ENCODE measurements around the gene GUCA1A.

DNA sequence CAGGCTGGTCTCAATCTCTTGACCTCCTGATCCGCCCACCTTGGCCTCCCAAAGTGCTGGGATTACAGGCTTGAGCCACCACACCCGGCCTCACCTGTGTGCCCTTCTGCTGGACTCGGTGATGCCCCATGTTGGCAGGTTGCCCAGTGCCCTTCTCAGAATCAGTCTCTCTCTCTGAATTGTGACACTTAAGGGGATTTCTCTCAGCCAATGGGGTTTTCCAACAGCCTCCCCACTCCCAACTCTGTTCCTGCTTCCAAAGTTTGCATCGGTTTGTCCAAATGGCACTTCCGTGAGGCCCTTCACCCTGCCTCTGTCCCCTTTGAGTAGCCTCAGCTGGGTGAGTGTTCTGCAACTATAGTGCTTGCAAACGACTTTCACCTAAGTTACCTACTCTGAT, 47.6 kb downstream of the GUCA1A start:
- TF ChIP-seq, protein P1, sequence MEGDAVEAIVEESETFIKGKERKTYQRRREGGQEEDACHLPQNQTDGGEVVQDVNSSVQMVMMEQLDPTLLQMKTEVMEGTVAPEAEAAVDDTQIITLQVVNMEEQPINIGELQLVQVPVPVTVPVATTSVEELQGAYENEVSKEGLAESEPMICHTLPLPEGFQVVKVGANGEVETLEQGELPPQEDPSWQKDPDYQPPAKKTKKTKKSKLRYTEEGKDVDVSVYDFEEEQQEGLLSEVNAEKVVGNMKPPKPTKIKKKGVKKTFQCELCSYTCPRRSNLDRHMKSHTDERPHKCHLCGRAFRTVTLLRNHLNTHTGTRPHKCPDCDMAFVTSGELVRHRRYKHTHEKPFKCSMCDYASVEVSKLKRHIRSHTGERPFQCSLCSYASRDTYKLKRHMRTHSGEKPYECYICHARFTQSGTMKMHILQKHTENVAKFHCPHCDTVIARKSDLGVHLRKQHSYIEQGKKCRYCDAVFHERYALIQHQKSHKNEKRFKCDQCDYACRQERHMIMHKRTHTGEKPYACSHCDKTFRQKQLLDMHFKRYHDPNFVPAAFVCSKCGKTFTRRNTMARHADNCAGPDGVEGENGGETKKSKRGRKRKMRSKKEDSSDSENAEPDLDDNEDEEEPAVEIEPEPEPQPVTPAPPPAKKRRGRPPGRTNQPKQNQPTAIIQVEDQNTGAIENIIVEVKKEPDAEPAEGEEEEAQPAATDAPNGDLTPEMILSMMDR (IDR thresholded peaks at IDR 0.05; ENCODE audit: low read depth, low read length): no peak
- no peak for TF ChIP-seq EZH2phosphoT487 (IDR thresholded peaks at IDR 0.05; ENCODE audit: low read depth)

Measured in OCI-LY3 (cell line).